Measurements from ENCODE around the gene HDHD5.

Gene HDHD5

GRCh38 chr22:17158568-17159503 lies at the start of gene HDHD5:
HDHD5 (minus strand) TSS chr22:17159277; CDS start chr22:17159251, 26 bp downstream.
- peaks cover 0 to 38% (median 19%) of the 10 kb centered on the region in 4 donors for H3K4me1 ChIP-seq
- intact Hi-C loops (cut with DNase I; ENCODE audit: low total_unique reads): loop anchor here (5.0 kb wide), 1 partner anchor 77 kb away; the partner anchor contains the start of gene IL17RA
- H3K4me3 ChIP-seq: peak within 1 kb of the TSS; percentile 65 to 86
- no peaks in the 10 kb centered on the region for H3K27me3 ChIP-seq
- DNase-seq: peak; percentile 91 to 93
- no peaks in the 10 kb centered on the region for H3K9me3 ChIP-seq
- H3K36me3 ChIP-seq: no peaks in the 10 kb centered on the region
- no peak for TF ChIP-seq CTCF (IDR thresholded peaks at IDR 0.05)
- H3K27ac ChIP-seq: peak within 1 kb of the TSS; percentile 90 to 93

GRCh38 chr22:17205432-17205831 lies 46.4 kb upstream of the HDHD5 start:
- Histone ChIP-seq H3K36me3 (no peaks in the 10 kb centered on the region), H3K27ac (no peak overlapping the region), H3K4me3 (no peak overlapping the region), H3K4me1 (no peaks in the 10 kb centered on the region), H3K9me3 (no peaks in the 10 kb centered on the region), H3K27me3 (peaks cover 0 to 11% of the 10 kb centered on the region in 2 donors)
- DNase-seq: no peak
- intact Hi-C loops (cut with DNase I; ENCODE audit: low total_unique reads): no loop called here
- no peak for TF ChIP-seq CTCF (IDR thresholded peaks at IDR 0.05)

- no peaks in the 10 kb centered on the region for H3K36me3 ChIP-seq
- intact Hi-C loops (cut with DNase I; ENCODE audit: low total_unique reads): no loop called here
- H3K27me3 ChIP-seq: peaks cover 0 to 30% of the 10 kb centered on the region in 2 donors
- no peak for DNase-seq
- H3K27ac ChIP-seq: no peak overlapping the region
- H3K9me3 ChIP-seq: no peaks in the 10 kb centered on the region
- H3K4me3 ChIP-seq: no peak overlapping the region
- no peak for TF ChIP-seq CTCF (IDR thresholded peaks at IDR 0.05)
- H3K4me1 ChIP-seq: peaks cover 0 to 5% (median 0%) of the 10 kb centered on the region in 4 donors
Observed at GRCh38 chr22:17201285-17201945, 42.3 kb upstream of the HDHD5 start.

GRCh38 chr22:17199003-17199731 lies 40.1 kb upstream of the HDHD5 start:
- peak overlapping the region; percentile 19 to 27 for H3K4me3 ChIP-seq
- no peak for DNase-seq
- H3K4me1 ChIP-seq: peaks cover 0 to 5% (median 0%) of the 10 kb centered on the region in 4 donors
- no peak overlapping the region for H3K27ac ChIP-seq
- intact Hi-C loops (cut with DNase I; ENCODE audit: low total_unique reads): no loop called here
- no peak for TF ChIP-seq CTCF (IDR thresholded peaks at IDR 0.05)
- no peaks in the 10 kb centered on the region for H3K36me3 ChIP-seq
- no peaks in the 10 kb centered on the region for H3K9me3 ChIP-seq
- peaks cover 0 to 30% of the 10 kb centered on the region in 2 donors for H3K27me3 ChIP-seq

Measured in tibial artery (tissue), 4 donors.